NCI-H146 (cell line): ENCODE results near the gene GSTM5.
"Not testable (repeated sequence)": the region's sequence is repeated elsewhere in the genome, so short reads cannot be mapped to it uniquely, and the experiment has no call there.

ENCODE experiments used
- DNase-seq: peaks from one replicate; lab custom pipeline; 2025; lab: John Stamatoyannopoulos, UW

The GSTM5 gene

DNA sequence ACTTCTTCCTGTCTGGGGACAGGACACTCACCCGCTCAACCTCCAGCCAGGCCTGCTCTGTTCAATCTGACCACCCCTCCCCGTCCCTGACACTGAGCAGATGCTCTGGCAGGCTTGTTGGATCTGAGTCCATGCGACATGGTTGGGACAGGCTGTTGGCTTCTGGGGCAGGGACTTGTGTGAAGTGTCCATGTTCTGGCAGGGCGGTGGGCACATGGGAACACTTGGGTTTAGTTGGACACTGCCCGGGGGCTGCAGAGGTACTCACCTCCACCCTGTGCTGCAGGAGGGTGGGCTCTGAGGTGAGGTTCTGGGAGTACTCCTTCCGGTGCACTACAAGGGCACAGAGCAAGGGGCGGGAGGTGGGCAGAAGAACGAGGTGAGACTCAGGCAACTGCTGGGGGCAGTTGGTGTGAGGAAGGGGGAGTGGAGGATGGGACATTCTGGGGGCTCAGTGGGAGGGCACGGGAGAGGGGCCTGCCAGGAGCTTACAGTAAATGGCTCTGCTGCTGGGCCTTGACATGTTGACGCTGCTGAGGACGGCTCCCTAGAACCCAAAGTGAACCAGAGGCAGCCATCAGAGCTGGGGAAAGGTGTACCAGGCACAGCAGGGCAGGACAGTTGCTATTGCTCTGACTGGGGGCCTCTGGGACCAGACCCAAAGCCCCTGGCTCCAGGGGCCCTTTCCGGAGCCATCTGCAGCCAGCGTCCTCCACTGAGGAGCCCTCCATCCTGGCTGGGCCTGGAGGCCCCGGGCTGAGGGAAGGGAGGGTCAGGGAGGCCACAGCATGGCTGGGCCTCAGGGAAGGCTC lies 49.4 kb downstream of the GSTM5 start:
- DNase-seq, result no peak

DNA sequence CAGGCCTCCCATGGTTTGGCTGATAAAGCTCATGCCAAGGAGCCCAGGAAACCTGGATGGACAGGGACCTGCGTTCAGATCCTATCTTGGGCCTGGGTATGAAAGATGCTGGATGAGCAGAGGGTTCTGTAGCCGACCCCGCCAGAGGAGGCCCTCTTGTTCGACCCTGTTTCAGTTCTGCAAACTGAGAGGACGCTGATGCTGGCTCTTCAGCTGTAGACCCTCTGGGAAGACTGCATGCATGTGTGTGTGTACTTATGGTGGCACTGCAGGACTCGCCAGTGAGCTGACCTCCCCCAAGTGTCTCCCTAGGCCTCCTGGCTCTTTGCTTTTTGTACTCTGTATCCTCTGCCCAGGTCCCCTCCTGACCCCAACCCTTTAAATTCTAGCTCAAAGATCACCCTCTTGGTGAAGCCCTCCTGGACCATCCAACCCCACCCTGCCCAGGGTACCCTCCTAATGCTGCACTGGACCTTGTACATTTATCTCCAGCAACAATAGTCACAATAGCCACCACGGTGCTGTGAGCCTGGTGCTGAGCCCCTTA lies 50.1 kb downstream of the GSTM5 start:
- no peak for DNase-seq

GRCh38 chr1:109762821-109763645 lies 51.0 kb downstream of the GSTM5 start:
- no peak for DNase-seq

- DNase-seq, result no peak
Observed at GRCh38 chr1:109763646-109764415, 51.8 kb downstream of the GSTM5 start, which contains the start of gene EPS8L3. Gene EPS8L3, minus strand, starts transcription at chr1:109763923. Its CDS starts 2,174 bp downstream, at chr1:109761749.

GRCh38 chr1:109764561-109765482 lies 52.8 kb downstream of the GSTM5 start:
- DNase-seq, result no peak

GRCh38 chr1:109765483-109765815 lies 53.4 kb downstream of the GSTM5 start:
- no peak for DNase-seq

GRCh38 chr1:109765896-109766615 lies 54.0 kb downstream of the GSTM5 start:
- no peak for DNase-seq

GRCh38 chr1:109766991-109767636 lies 55.1 kb downstream of the GSTM5 start:
- not testable (repeated sequence) for DNase-seq
